Activated CD8-positive, alpha-beta memory T cell treated with anti-CD3 and anti-CD28 coated beads, Interleukin-2, amount 10 ng/mL, durations not matched to agents 7 days and 5 days (primary cell): ENCODE results near the gene STARD7. TPM values are rescaled to one million over a fixed set of nuclear protein-coding genes. Genes with fewer than 3 reads are reported as not detected.
"Not testable (repeated sequence)": the region's sequence is repeated elsewhere in the genome, so short reads cannot be mapped to it uniquely, and the experiment has no call there.

Experiments used
- ATAC-seq: fragments of 150-1000 bp; cut with Tn5 transposase; one replicate; pipeline ENCODE4 v1.10.0; 2021; ENCODE audit warnings: moderate library complexity
- CTCF ChIA-PET: fragments of 350-600 bp; sonication (Branson Sonifier 250); formaldehyde crosslinking; loops from one replicate; lab custom pipeline; 2021; ENCODE audit warnings: antibody characterized with exemption; lab: Charles Lee
- DNase-seq: peaks from one replicate; pipeline ENCODE4 v3.0.0-alpha.2; 2020
- H3K27ac Mint-ChIP-seq: one replicate; pipeline ENCODE4 v1.8.0; 2021; ENCODE audit warnings: mild to moderate bottlenecking, mixed read lengths
- H3K27me3 Mint-ChIP-seq: one replicate; pipeline ENCODE4 v1.8.0; 2021; ENCODE audit warnings: mixed read lengths
- H3K36me3 Mint-ChIP-seq: one replicate; pipeline ENCODE4 v1.8.0; 2021; ENCODE audit warnings: mild to moderate bottlenecking, mixed read lengths
- H3K4me1 Mint-ChIP-seq: one replicate; pipeline ENCODE4 v1.8.0; 2021; ENCODE audit warnings: mixed read lengths
- H3K4me3 Mint-ChIP-seq: one replicate; pipeline ENCODE4 v1.8.0; 2021; ENCODE audit warnings: mild to moderate bottlenecking, moderate library complexity, mixed read lengths
- H3K9me3 Mint-ChIP-seq: one replicate; pipeline ENCODE4 v1.8.0; 2022; ENCODE audit warnings: low read depth, mixed read lengths
- total RNA-seq, 2 experiments: library from RNA; stranded (reverse); gene quantifications; one replicate each; pipeline ENCODE4 v1.2.3, GENCODE V29; 2021

The STARD7 gene
- total RNA-seq, 2 experiments from 2014 or later: 131 to 180 TPM

DNA sequence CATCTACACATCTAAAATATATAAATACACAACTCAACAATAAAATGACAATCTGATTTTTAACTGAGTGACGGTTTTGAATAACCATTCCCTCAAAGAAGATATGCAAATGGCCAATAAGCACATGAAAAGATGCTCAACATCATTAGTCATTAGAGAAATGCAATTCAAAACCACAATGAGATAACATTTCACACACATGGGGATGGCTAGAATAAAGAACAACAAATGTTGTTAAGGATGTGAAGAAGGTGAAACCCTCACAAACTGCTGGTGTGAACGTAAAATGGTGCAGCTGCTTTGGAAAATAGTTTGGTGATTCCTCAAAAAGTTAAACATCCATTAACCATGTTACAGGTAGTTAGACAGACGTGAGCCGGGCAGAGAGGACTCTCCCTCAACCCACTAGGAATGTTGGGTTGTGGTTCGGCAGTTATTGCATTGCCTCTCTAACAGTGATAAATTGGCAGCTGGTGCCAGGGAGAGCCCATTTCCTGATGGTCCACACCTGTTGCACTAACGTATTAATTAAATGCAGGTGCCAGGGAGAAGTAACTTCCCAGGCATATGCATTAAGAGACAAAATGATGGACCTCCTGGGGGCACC, 41.1 kb downstream of the STARD7 start:
- CTCF ChIA-PET: interaction anchor here (27.2 kb wide), 1 partner anchor 23 kb away, joined by 675 read pairs; the partner anchor contains the start of genes ASTL and DUSP2
- Mint-ChIP-seq H3K4me1 (peaks cover 39% of the 10 kb centered on the region), H3K27me3 (no peaks in the 10 kb centered on the region)

GRCh38 chr2:96164459-96165184, 44.0 kb downstream of the STARD7 start:
- H3K27me3 Mint-ChIP-seq: no peaks in the 10 kb centered on the region
- H3K27ac Mint-ChIP-seq: peak overlapping the region; percentile 96
- H3K4me3 Mint-ChIP-seq: peak overlapping the region; percentile 71
- H3K4me1 Mint-ChIP-seq: peaks cover 62% of the 10 kb centered on the region
- CTCF ChIA-PET: interaction anchor here (0.9 to 27.2 kb wide), 5 partner anchors 10 to 96 kb away, joined by 3 to 675 read pairs (median 5); partner anchors contain the start of genes ADRA2B, ASTL and DUSP2
- H3K36me3 Mint-ChIP-seq: peaks cover 9% of the 10 kb centered on the region
- peaks cover 8% of the 10 kb centered on the region for H3K9me3 Mint-ChIP-seq
- DNase-seq (peak; percentile 94), ATAC-seq (peak; percentile 89)

More for the DNA sequence above, 41.1 kb downstream of the STARD7 start:
- ATAC-seq (no peak), DNase-seq (no peak)
- Mint-ChIP-seq H3K27ac (peak overlapping the region; percentile 18), H3K36me3 (peaks cover 2% of the 10 kb centered on the region), H3K4me3 (no peak overlapping the region), H3K9me3 (peaks cover 4% of the 10 kb centered on the region)

DNA sequence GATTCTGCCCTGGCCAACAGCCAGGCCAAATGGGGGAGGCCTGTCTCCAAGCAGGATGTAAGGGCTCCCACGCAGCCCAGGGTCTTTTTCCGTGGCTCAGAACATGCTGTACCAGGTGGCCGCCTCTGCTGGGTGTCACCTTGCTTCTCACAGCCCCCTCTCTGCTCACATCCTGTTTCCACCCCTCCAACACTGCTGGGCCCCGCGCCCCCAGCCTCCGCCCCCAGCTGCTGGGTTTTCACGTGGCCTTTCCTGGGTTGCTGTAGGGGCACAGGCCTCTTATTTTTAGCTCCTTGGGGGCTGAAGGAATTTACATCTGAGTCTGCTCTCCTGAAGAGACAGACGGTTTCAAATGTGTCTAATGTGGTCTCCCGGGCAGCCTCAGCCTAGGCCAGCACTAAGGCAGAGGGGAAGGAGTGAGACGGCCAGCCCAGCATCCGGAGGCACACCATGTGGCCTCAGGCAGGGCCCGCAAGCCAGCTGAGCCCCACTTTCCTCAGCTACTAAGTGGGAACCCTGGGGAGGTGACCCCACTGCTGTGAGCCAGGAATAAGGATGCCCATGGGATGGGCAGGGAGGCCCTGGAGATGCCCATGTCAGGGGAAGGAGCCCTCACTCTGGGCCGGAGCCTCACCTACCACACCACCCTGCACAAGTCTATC, 44.7 kb downstream of the STARD7 start:
- Mint-ChIP-seq H3K36me3 (peaks cover 7% of the 10 kb centered on the region), H3K4me1 (peaks cover 70% of the 10 kb centered on the region), H3K9me3 (peaks cover 5% of the 10 kb centered on the region), H3K27ac (peak overlapping the region; percentile 96), H3K27me3 (no peaks in the 10 kb centered on the region), H3K4me3 (peak overlapping the region; percentile 71)
- peak; percentile 57 for ATAC-seq
- peak; percentile 88 for DNase-seq
- CTCF ChIA-PET: interaction anchor here (0.6 to 27.2 kb wide), 6 partner anchors 11 to 151 kb away, joined by 3 to 675 read pairs (median 5); partner anchors contain the start of genes ADRA2B, ASTL and DUSP2

- H3K27me3 Mint-ChIP-seq: no peaks in the 10 kb centered on the region
- H3K4me3 Mint-ChIP-seq: peak overlapping the region; percentile 71
- peaks cover 7% of the 10 kb centered on the region for H3K36me3 Mint-ChIP-seq
- peaks cover 75% of the 10 kb centered on the region for H3K4me1 Mint-ChIP-seq
- CTCF ChIA-PET: interaction anchor here (0.6 to 27.2 kb wide), 5 partner anchors 11 to 151 kb away, joined by 3 to 675 read pairs (median 5); partner anchors contain the start of genes ADRA2B, ASTL and DUSP2
- H3K9me3 Mint-ChIP-seq: peaks cover 5% of the 10 kb centered on the region
- no peak for DNase-seq
- H3K27ac Mint-ChIP-seq: peak overlapping the region; percentile 96
- ATAC-seq: no peak
Measured at GRCh38 chr2:96163415-96163767, 45.2 kb downstream of the STARD7 start.

GRCh38 chr2:96161898-96162297, 46.7 kb downstream of the STARD7 start:
- H3K27me3 Mint-ChIP-seq: no peaks in the 10 kb centered on the region
- H3K27ac Mint-ChIP-seq: peak overlapping the region; percentile 96
- peaks cover 7% of the 10 kb centered on the region for H3K36me3 Mint-ChIP-seq
- H3K4me1 Mint-ChIP-seq: peaks cover 82% of the 10 kb centered on the region
- CTCF ChIA-PET: interaction anchor here (3.9 to 27.2 kb wide), 2 partner anchors 13 to 17 kb away, joined by 31 to 675 read pairs; partner anchors contain the start of genes ASTL and DUSP2
- no peak for DNase-seq
- H3K9me3 Mint-ChIP-seq: peaks cover 5% of the 10 kb centered on the region
- H3K4me3 Mint-ChIP-seq: no peak overlapping the region
- no peak for ATAC-seq

GRCh38 chr2:96160366-96160765, 48.3 kb downstream of the STARD7 start:
- H3K9me3 Mint-ChIP-seq, ATAC-seq, H3K4me3 Mint-ChIP-seq, H3K36me3 Mint-ChIP-seq, H3K27me3 Mint-ChIP-seq, DNase-seq, H3K27ac Mint-ChIP-seq: not testable (repeated sequence)
- CTCF ChIA-PET: interaction anchor here (1.5 to 27.2 kb wide), 2 partner anchors 14 to 16 kb away, joined by 4 to 675 read pairs; partner anchors contain the start of genes ASTL and DUSP2
- peaks cover 89% of the 10 kb centered on the region for H3K4me1 Mint-ChIP-seq

GRCh38 chr2:96159084-96159830, 49.4 kb downstream of the STARD7 start:
- peaks cover 80% of the 10 kb centered on the region for H3K4me1 Mint-ChIP-seq
- no peaks in the 10 kb centered on the region for H3K27me3 Mint-ChIP-seq
- CTCF ChIA-PET: interaction anchor here (1.5 to 27.2 kb wide), 3 partner anchors 15 to 42 kb away, joined by 4 to 675 read pairs (median 8); partner anchors contain the start of genes ADRA2B, ASTL and DUSP2
- peaks cover 7% of the 10 kb centered on the region for H3K36me3 Mint-ChIP-seq
- H3K4me3 Mint-ChIP-seq: no peak overlapping the region
- H3K9me3 Mint-ChIP-seq: peaks cover 5% of the 10 kb centered on the region
- peak overlapping the region; percentile 58 for H3K27ac Mint-ChIP-seq
- no peak for DNase-seq
- no peak for ATAC-seq

DNA sequence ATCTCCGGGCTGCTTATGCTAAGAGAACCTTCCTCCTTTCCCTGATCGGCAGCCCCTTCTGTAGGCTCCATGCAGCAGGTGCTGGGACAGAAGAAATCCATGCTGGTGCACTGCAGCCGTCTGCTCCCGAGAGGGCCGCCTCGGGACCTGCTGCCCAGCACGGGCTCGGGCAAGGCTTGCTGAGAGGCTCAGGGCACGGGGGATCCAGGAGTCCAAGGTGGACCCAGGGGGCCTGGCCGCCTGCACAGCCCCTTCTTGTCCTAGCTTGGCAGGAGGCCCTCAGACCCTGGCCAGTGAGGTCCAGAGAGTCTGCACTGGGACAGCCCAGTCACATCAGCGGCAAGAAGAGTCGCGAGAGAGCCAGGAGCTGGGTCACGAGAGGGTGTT, 50.1 kb downstream of the STARD7 start:
- Mint-ChIP-seq H3K4me3 (peak overlapping the region; percentile 43), H3K9me3 (peaks cover 5% of the 10 kb centered on the region)
- ATAC-seq: no peak

DNA sequence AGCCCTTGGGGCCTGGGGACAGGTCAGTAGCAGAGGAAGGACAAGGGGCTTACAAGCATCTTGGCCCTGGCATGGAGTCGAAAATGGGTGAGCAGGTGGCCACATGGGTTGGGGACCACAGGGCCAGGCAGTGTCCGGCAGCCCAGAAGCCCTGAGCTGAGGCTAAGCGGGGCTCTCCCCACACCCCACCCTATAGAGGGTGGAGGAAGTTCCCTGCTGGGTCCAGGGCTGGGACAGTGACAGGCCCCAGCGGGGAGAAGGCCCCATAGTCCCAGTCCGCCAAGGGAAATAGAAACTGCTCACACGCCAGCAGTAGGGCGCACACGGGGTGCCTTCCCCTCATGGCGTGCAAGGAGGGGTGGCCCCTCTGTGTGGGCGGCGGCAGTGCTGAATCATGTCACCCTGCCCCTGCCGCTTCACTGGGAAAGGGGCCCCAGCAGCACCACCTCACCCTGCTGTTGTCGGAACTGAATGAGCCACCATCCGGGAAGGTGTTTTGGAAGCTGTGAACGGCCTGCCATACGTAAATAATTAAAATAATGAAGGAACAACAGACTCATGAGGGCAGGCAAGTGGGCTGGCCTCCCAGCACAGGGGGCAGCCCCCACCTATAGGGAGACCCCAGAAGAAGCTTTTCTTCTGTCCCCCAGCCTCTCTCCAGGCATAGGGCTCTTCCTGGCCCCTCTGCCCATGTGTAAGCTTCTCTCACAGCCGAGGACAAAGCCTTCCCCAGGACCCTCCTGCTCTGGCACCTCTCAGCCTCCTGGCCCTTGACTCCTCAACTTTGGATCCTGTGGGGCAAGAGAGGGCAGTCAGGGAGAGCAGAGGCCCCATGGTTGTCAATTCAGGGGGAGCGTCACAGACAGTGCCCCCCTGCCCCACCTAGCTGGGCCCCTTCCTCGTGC, 50.7 kb downstream of the STARD7 start:
- Mint-ChIP-seq H3K27ac (peak overlapping the region; percentile 90), H3K27me3 (no peaks in the 10 kb centered on the region), H3K4me1 (peaks cover 70% of the 10 kb centered on the region), H3K4me3 (peak overlapping the region; percentile 43), H3K36me3 (peaks cover 7% of the 10 kb centered on the region), H3K9me3 (peaks cover 5% of the 10 kb centered on the region)
- ATAC-seq: peak; percentile 85
- DNase-seq: peak; percentile 90
- CTCF ChIA-PET: interaction anchor here (0.9 to 27.2 kb wide), 4 partner anchors 13 to 41 kb away, joined by 7 to 675 read pairs (median 8); partner anchors contain the start of genes ADRA2B, ASTL and DUSP2

More for the DNA sequence above, 50.1 kb downstream of the STARD7 start:
- Mint-ChIP-seq H3K27me3 (no peaks in the 10 kb centered on the region), H3K4me1 (peaks cover 74% of the 10 kb centered on the region), H3K27ac (peak overlapping the region; percentile 90), H3K36me3 (peaks cover 7% of the 10 kb centered on the region)
- CTCF ChIA-PET: interaction anchor here (0.9 to 27.2 kb wide), 3 partner anchors 14 to 42 kb away, joined by 7 to 675 read pairs (median 8); partner anchors contain the start of genes ADRA2B, ASTL and DUSP2
- DNase-seq: no peak

GRCh38 chr2:96156926-96157648, 51.5 kb downstream of the STARD7 start:
- Mint-ChIP-seq H3K9me3 (peaks cover 5% of the 10 kb centered on the region), H3K4me3 (peak overlapping the region; percentile 43), H3K36me3 (peaks cover 7% of the 10 kb centered on the region), H3K27me3 (no peaks in the 10 kb centered on the region), H3K27ac (peak overlapping the region; percentile 90), H3K4me1 (peaks cover 62% of the 10 kb centered on the region)
- ATAC-seq (no peak), DNase-seq (no peak)
- CTCF ChIA-PET: interaction anchor here (1.3 to 27.2 kb wide), 2 partner anchors 12 to 17 kb away, joined by 7 to 675 read pairs; partner anchors contain the start of genes ASTL and DUSP2
